DOHH2 (cell line): Measurements from ENCODE around the gene SULT4A1.

Source experiments
- H3F3A ChIP-seq: fragments of 200-600 bp; sonication (generic), shearing (Covaris generic); 2 replicates; pipeline ENCODE4 v1.6.0; 2016; ENCODE audit warnings: antibody characterized with exemption, mild to moderate bottlenecking; ENCODE audit not compliant: control insufficient read depth, insufficient read depth
- H3K27ac ChIP-seq: fragments of 200-600 bp; sonication (generic); 2 replicates; pipeline ENCODE4 v1.5.1; 2014; ENCODE audit warnings: low read depth, mild to moderate bottlenecking, low read length, moderate library complexity
- H3K27me3 ChIP-seq: fragments of 200-600 bp; sonication (generic); 2 replicates; pipeline ENCODE4 v1.6.1; 2014; ENCODE audit warnings: mild to moderate bottlenecking, low read length, mixed read lengths; ENCODE audit not compliant: control insufficient read depth
- H3K36me3 ChIP-seq: fragments of 200-600 bp; sonication (generic); 2 replicates; pipeline ENCODE4 v1.6.1; 2014; ENCODE audit warnings: mild to moderate bottlenecking, low read length, moderate library complexity, mixed read lengths; ENCODE audit not compliant: control insufficient read depth
- H3K4me1 ChIP-seq: fragments of 200-600 bp; sonication (generic); 2 replicates; pipeline ENCODE4 v1.6.1; 2014; ENCODE audit warnings: mild to moderate bottlenecking, low read length, mixed read lengths; ENCODE audit not compliant: control insufficient read depth
- H3K4me2 ChIP-seq: fragments of 200-600 bp; sonication (generic); 2 replicates; pipeline ENCODE4 v1.6.0; 2014; ENCODE audit warnings: mild to moderate bottlenecking, low read length, moderate library complexity
- H3K4me3 ChIP-seq: fragments of 200-600 bp; sonication (generic); 2 replicates; pipeline ENCODE4 v1.5.1; 2014; ENCODE audit warnings: mild to moderate bottlenecking, low read length, mixed read lengths
- H3K79me2 ChIP-seq: fragments of 200-600 bp; sonication (generic); 2 replicates; pipeline ENCODE4 v1.6.1; 2014; ENCODE audit warnings: mild to moderate bottlenecking, low read length, mixed read lengths; ENCODE audit not compliant: control insufficient read depth
- H3K9me2 ChIP-seq: fragments of 200-600 bp; sonication (generic); replicated peaks from 2 replicates; pipeline ENCODE4 v1.6.1; 2014; ENCODE audit warnings: mild to moderate bottlenecking, low read length, mixed read lengths; ENCODE audit not compliant: control insufficient read depth
- H3K9me3 ChIP-seq: fragments of 200-600 bp; sonication (generic); 2 replicates; pipeline ENCODE4 v1.6.1; 2014; ENCODE audit warnings: antibody characterized with exemption, low read length, mixed read lengths; ENCODE audit not compliant: control insufficient read depth, insufficient read depth
- H4K20me1 ChIP-seq: fragments of 200-600 bp; sonication (generic); 2 replicates; pipeline ENCODE4 v1.6.0; 2014; ENCODE audit warnings: low read depth, mild to moderate bottlenecking, antibody characterized with exemption, low read length, moderate library complexity; ENCODE audit not compliant: control insufficient read depth, insufficient read depth
- EZH2phosphoT487 ChIP-seq: fragments of 200-600 bp; sonication (generic); IDR thresholded peaks from 2 replicates; pipeline ENCODE4 v1.6.1; 2017; ENCODE audit warnings: borderline replicate concordance, mild to moderate bottlenecking, antibody characterized with exemption, low read length, moderate library complexity, mixed read lengths
- TF ChIP-seq, protein P1 (sequence below): fragments of 200-600 bp; sonication (generic); IDR thresholded peaks from one replicate; pipeline ENCODE4 v1.5.1; 2014; ENCODE audit warnings: antibody characterized with exemption, mild to moderate bottlenecking, low read depth, low read length; ENCODE audit not compliant: poor library complexity, severe bottlenecking

The SULT4A1 gene

DNA sequence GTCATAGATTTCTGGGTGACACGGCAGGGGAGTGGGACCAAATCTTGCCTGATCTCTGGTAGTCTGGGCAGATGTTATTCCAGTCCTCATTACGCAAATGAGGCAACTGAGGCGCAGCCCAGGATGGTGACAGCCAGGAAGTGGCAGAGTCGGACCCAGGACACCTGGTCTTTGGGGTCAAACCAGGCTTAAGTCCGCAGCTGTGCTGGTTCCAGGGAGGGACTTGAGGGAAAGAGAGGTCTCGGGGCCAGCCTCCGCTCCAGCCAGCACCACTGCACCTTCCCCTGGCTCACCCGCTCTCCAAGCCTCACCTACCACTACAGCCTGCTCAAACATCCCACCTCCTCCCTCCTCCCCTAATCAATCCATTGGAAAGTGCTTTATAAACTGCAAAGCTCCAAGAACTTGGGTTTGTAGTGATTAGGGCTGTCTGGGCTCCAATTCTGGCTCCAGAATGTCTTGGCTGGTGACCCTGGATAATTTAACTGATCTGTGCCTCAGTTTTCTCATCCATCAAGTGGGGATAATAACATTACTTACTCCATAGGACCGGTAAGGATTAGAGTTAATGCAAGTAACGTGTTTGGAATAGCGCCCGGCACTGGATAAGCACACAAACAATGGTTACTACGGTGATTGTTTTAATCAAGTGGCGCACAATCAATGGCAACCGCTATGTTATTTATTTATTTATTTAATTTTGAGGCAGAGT is 30.0 kb upstream of the SULT4A1 start:
- Histone ChIP-seq H3K79me2 (no peaks in the 10 kb centered on the region), H3K4me1 (no peaks in the 10 kb centered on the region), H3K27ac (no peak overlapping the region), H3K4me2 (no peak overlapping the region), H3K9me2 (no peaks in the 10 kb centered on the region), H3K9me3 (no peaks in the 10 kb centered on the region), H3F3A (no peaks in the 10 kb centered on the region), H4K20me1 (no peaks in the 10 kb centered on the region), H3K36me3 (no peaks in the 10 kb centered on the region), H3K27me3 (peaks cover 9% of the 10 kb centered on the region), H3K4me3 (no peak overlapping the region)
- TF ChIP-seq EZH2phosphoT487: no peak
- TF ChIP-seq, protein P1, sequence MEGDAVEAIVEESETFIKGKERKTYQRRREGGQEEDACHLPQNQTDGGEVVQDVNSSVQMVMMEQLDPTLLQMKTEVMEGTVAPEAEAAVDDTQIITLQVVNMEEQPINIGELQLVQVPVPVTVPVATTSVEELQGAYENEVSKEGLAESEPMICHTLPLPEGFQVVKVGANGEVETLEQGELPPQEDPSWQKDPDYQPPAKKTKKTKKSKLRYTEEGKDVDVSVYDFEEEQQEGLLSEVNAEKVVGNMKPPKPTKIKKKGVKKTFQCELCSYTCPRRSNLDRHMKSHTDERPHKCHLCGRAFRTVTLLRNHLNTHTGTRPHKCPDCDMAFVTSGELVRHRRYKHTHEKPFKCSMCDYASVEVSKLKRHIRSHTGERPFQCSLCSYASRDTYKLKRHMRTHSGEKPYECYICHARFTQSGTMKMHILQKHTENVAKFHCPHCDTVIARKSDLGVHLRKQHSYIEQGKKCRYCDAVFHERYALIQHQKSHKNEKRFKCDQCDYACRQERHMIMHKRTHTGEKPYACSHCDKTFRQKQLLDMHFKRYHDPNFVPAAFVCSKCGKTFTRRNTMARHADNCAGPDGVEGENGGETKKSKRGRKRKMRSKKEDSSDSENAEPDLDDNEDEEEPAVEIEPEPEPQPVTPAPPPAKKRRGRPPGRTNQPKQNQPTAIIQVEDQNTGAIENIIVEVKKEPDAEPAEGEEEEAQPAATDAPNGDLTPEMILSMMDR: no peak

DNA sequence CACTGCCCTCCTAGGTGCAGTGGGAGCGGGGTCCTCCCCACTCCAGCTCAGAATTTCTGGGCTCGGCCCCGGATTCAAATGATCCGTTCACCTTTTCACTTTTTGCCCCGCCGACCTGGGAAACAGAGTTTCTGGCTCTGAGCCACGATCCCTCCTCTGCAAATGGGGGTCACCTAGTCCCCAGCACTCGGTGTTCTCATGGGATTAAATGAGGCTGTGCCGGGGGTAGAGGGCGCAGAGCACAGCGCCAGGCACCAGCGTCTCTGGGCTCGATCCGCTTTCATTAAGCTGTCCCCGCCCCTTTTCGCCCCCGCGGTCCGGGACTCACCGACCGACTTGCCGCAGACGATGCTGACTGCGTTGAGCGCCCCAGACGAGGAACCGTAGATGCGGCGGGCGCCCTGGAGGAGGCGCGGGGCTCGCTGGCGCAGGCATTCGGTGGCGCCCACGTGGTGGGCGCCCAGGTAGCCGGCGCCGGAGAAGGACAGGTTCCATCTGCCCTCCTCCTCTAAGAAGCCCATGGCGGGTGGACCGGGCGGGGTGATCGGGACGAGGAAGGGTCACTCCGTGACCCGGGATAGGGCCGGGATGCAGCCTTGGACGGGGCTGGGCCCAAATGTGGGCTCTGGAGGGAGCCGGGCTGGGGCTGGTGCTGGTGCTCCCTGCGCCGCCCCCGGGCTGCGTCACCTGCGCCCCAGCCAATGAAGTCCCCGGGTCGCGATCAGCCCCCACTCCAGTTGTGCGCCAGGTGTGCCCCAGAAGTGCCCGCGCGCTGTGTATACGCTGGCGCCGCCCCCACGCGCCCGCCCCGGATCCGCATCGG is 29.3 kb upstream of the SULT4A1 start, which contains the start of gene PNPLA5:
Gene PNPLA5, minus strand, starts transcription at position 654 of the 823 bp plus-strand sequence. Its CDS starts 133 bp downstream, at position 521.
- no peaks in the 10 kb centered on the region for H3F3A ChIP-seq
- peaks cover 9% of the 10 kb centered on the region for H3K27me3 ChIP-seq
- H3K27ac ChIP-seq: no peak within 1 kb of the TSS
- H3K4me3 ChIP-seq: no peak within 1 kb of the TSS
- no peaks in the 10 kb centered on the region for H3K9me2 ChIP-seq
- no peak within 1 kb of the TSS for H3K4me2 ChIP-seq
- H3K79me2 ChIP-seq: no peaks in the 10 kb centered on the region
- no peaks in the 10 kb centered on the region for H4K20me1 ChIP-seq
- H3K9me3 ChIP-seq: no peaks in the 10 kb centered on the region
- H3K36me3 ChIP-seq: no peaks in the 10 kb centered on the region
- no peaks in the 10 kb centered on the region for H3K4me1 ChIP-seq
- TF ChIP-seq EZH2phosphoT487: no peak
- TF ChIP-seq, protein P1: no peak

DNA sequence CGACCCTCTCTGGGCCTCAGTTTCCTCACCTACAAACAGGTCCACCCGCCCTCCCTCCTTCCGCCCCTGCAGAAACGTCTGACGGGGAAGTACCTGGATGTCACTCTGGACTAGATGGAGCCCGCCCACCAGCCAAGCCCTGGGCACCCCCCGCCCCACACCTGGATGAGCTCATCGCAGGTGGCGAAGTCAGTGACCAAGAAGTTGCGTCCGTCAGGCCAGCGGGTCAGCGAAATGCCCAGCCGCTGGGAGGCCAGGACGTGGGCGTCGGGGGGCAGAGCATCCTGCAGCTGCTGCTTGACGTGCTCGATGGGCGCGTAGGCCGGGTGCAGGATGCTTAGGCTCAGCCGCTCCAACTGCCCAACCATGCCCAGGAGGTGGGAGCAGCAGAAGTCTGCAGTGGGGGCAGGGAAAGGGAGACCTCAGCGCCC is 28.6 kb upstream of the SULT4A1 start:
- Histone ChIP-seq H3K79me2 (no peaks in the 10 kb centered on the region), H4K20me1 (no peaks in the 10 kb centered on the region), H3K9me3 (no peaks in the 10 kb centered on the region), H3K9me2 (no peaks in the 10 kb centered on the region), H3K27ac (no peak overlapping the region), H3K4me3 (no peak overlapping the region), H3K4me2 (no peak overlapping the region), H3K4me1 (no peaks in the 10 kb centered on the region), H3K36me3 (no peaks in the 10 kb centered on the region), H3K27me3 (peaks cover 9% of the 10 kb centered on the region), H3F3A (no peaks in the 10 kb centered on the region)
- TF ChIP-seq EZH2phosphoT487: no peak
- TF ChIP-seq, protein P1: no peak
